ENCODE data around the gene GPR27. TPM values are rescaled to one million over a fixed set of nuclear protein-coding genes. Genes with fewer than 3 reads are reported as not detected.

Gene GPR27
- total RNA-seq: 1 to 10 TPM in 1 of 4 donors, under 1 TPM in 1, not detected in 2; 0.79 to 1.1 TPM

GRCh38 chr3:71753701-71754609 is at the start of gene GPR27:
Gene GPR27 (plus strand): TSS chr3:71753855. CDS start chr3:71754050, 195 bp downstream.
- TF ChIP-seq POLR2A (IDR thresholded peaks at IDR 0.05) (no peak), EP300 (IDR thresholded peaks at IDR 0.05; ENCODE audit: low read depth) (no peak), POLR2AphosphoS5 (IDR thresholded peaks at IDR 0.05) (no peak), CTCF (IDR thresholded peaks at IDR 0.05) (no peak)
- Histone ChIP-seq H3K9me3 (no peaks in the 10 kb centered on the region), H3K36me3 (no peaks in the 10 kb centered on the region), H3K27me3 (peaks cover 49% of the 10 kb centered on the region), H3K4me3 (peak within 1 kb of the TSS in 3 of 4 donors; percentile 43 to 64 (median 44)), H3K4me1 (peaks cover 0 to 4% (median 2%) of the 10 kb centered on the region in 4 donors), H3K27ac (no peak within 1 kb of the TSS)
- no peak for DNase-seq
- intact Hi-C loops (cut with DNase I; ENCODE audit: low total_unique reads) (no loop called here), in situ Hi-C loops (cut with MboI; ENCODE audit: low pct_ligation_motif_present in 1 of 4, low pct_unique_long_range_greater_than_20kb in 1 of 4, low sequenced_read_pairs in 3 of 4) (no loop called here)
- 0 to 2% methylated on average over 3 to 39 of the region's 131 CpGs for WGBS, 2 donors (ENCODE audit: low coverage in 1 of 2)

GRCh38 chr3:71704915-71705314 is 48.7 kb upstream of the GPR27 start:
- no peak for TF ChIP-seq POLR2AphosphoS5 (IDR thresholded peaks at IDR 0.05)
- no peak for TF ChIP-seq POLR2A (IDR thresholded peaks at IDR 0.05)
- no peak for TF ChIP-seq EP300 (IDR thresholded peaks at IDR 0.05; ENCODE audit: low read depth)
- no peak for TF ChIP-seq CTCF (IDR thresholded peaks at IDR 0.05)
- Histone ChIP-seq H3K4me3 (no peak overlapping the region), H3K27me3 (no peaks in the 10 kb centered on the region), H3K27ac (no peak overlapping the region), H3K36me3 (peaks cover 0 to 6% (median 0%) of the 10 kb centered on the region in 4 donors), H3K9me3 (no peaks in the 10 kb centered on the region), H3K4me1 (no peaks in the 10 kb centered on the region)
- DNase-seq: no peak
- intact Hi-C loops (cut with DNase I; ENCODE audit: low total_unique reads) (no loop called here), in situ Hi-C loops (cut with MboI; ENCODE audit: low pct_ligation_motif_present in 1 of 4, low pct_unique_long_range_greater_than_20kb in 1 of 4, low sequenced_read_pairs in 3 of 4) (loop anchor here in 3 of 4 donors (25.0 kb wide), 5 partner anchors 157 to 1382 kb away; partner anchors contain the start of genes EBLN2 (in 1 of the 3) and SHQ1 (in 1 of the 3))

- in situ Hi-C loops (cut with MboI; ENCODE audit: low pct_ligation_motif_present in 1 of 4, low pct_unique_long_range_greater_than_20kb in 1 of 4, low sequenced_read_pairs in 3 of 4) (loop anchor here in 3 of 4 donors (25.0 kb wide), 5 partner anchors 157 to 1382 kb away; partner anchors contain the start of genes EBLN2 (in 1 of the 3) and SHQ1 (in 1 of the 3)), intact Hi-C loops (cut with DNase I; ENCODE audit: low total_unique reads) (no loop called here)
- Histone ChIP-seq H3K27me3 (no peaks in the 10 kb centered on the region), H3K36me3 (peaks cover 0 to 6% (median 0%) of the 10 kb centered on the region in 4 donors), H3K4me3 (no peak overlapping the region), H3K27ac (no peak overlapping the region), H3K4me1 (peaks cover 0 to 2% (median 0%) of the 10 kb centered on the region in 4 donors), H3K9me3 (no peaks in the 10 kb centered on the region)
- TF ChIP-seq CTCF (IDR thresholded peaks at IDR 0.05): no peak
- no peak for TF ChIP-seq POLR2AphosphoS5 (IDR thresholded peaks at IDR 0.05)
- TF ChIP-seq POLR2A (IDR thresholded peaks at IDR 0.05): no peak
- TF ChIP-seq EP300 (IDR thresholded peaks at IDR 0.05; ENCODE audit: low read depth): no peak
- DNase-seq: no peak
- 90% methylated on average over 5 of the region's 5 CpGs for WGBS, 2 donors (ENCODE audit: low coverage in 1 of 2)
These were observed 48.0 kb upstream of the GPR27 start for GRCh38 chr3:71705681-71706080.

- H3K27ac ChIP-seq: no peak overlapping the region
- H3K27me3 ChIP-seq: no peaks in the 10 kb centered on the region
- DNase-seq: no peak
- peaks cover 0 to 6% (median 0%) of the 10 kb centered on the region in 4 donors for H3K36me3 ChIP-seq
- no peak for TF ChIP-seq POLR2AphosphoS5 (IDR thresholded peaks at IDR 0.05)
- no peak for TF ChIP-seq CTCF (IDR thresholded peaks at IDR 0.05)
- no peak for TF ChIP-seq EP300 (IDR thresholded peaks at IDR 0.05; ENCODE audit: low read depth)
- no peak overlapping the region for H3K4me3 ChIP-seq
- H3K4me1 ChIP-seq: peaks cover 0 to 8% (median 1%) of the 10 kb centered on the region in 4 donors
- 86 to 95% methylated on average over 3 to 5 of the region's 5 CpGs for WGBS, 2 donors (ENCODE audit: low coverage in 1 of 2)
- in situ Hi-C loops (cut with MboI; ENCODE audit: low pct_ligation_motif_present in 1 of 4, low pct_unique_long_range_greater_than_20kb in 1 of 4, low sequenced_read_pairs in 3 of 4) (loop anchor here in 3 of 4 donors (25.0 kb wide), 5 partner anchors 155 to 1380 kb away; partner anchors contain the start of genes EBLN2 (in 1 of the 3) and SHQ1 (in 1 of the 3)), intact Hi-C loops (cut with DNase I; ENCODE audit: low total_unique reads) (no loop called here)
- H3K9me3 ChIP-seq: no peaks in the 10 kb centered on the region
These were observed 46.1 kb upstream of the GPR27 start for GRCh38 chr3:71707595-71707994.
